A549 (cell line): Measurements from ENCODE around the gene AGBL4.

Experiments used
- HEYL ChIP-seq: fragments of 250-450 bp; sonication (Bioruptor Pico); IDR thresholded peaks from 2 replicates; pipeline ENCODE4 v1.8.0; 2021; ENCODE audit warnings: mild to moderate bottlenecking, moderate library complexity
- MAFK ChIP-seq: fragments of 450-650 bp; IDR thresholded peaks from 2 replicates; pipeline ENCODE4 v1.6.1; 2014; ENCODE audit not compliant: partially characterized antibody
- NPAS2 ChIP-seq: fragments of 250-450 bp; sonication (Bioruptor Pico); IDR thresholded peaks from 2 replicates; pipeline ENCODE4 v1.8.0; 2022; ENCODE audit warnings: mild to moderate bottlenecking, moderate library complexity, borderline replicate concordance
- TF ChIP-seq, protein P1 (sequence below): fragments of >200 bp; sonication (Bioruptor Twin); formaldehyde crosslinking; IDR thresholded peaks from 3 replicates; pipeline ENCODE4 v1.5.1; 2016

DNA sequence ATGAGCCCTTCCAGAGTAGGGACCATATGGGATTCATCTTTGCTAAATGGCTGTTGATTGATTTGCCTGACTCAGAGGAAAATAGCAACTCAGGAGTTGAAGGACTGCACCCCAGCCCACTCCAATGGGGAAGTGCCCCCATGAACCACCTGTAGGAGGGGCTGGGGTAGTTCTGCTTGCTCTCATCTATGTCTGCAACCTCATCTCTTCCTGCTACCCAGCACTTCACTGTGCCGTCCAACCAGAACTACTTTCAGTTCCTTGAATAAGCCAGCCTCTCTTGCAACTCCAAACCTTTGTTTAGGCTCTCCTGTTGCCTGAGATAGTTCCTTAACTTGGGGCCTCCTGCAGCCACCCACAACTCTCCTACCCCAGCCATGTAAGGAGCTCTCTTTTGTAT, 1273.6 kb downstream of the AGBL4 start:
- no peak for TF ChIP-seq MAFK
- TF ChIP-seq HEYL (CRISPR knock-in tag) = no peak
- TF ChIP-seq, protein P1, sequence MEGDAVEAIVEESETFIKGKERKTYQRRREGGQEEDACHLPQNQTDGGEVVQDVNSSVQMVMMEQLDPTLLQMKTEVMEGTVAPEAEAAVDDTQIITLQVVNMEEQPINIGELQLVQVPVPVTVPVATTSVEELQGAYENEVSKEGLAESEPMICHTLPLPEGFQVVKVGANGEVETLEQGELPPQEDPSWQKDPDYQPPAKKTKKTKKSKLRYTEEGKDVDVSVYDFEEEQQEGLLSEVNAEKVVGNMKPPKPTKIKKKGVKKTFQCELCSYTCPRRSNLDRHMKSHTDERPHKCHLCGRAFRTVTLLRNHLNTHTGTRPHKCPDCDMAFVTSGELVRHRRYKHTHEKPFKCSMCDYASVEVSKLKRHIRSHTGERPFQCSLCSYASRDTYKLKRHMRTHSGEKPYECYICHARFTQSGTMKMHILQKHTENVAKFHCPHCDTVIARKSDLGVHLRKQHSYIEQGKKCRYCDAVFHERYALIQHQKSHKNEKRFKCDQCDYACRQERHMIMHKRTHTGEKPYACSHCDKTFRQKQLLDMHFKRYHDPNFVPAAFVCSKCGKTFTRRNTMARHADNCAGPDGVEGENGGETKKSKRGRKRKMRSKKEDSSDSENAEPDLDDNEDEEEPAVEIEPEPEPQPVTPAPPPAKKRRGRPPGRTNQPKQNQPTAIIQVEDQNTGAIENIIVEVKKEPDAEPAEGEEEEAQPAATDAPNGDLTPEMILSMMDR = no peak
- TF ChIP-seq NPAS2 (CRISPR knock-in tag) = no peak
